SK-N-MC (cell line): ENCODE data around the gene TSHZ3.

Experiments
- DNase-seq: peaks from one replicate; pipeline ENCODE4 v3.0.0-alpha.2; 2011; ENCODE audit warnings: low read depth, low spot score
- H3K27ac ChIP-seq: fragments of 200-600 bp; sonication (generic); 2 replicates; pipeline ENCODE4 v1.5.1; 2016; ENCODE audit warnings: mixed run types
- H3K36me3 ChIP-seq: fragments of 200-600 bp; sonication (generic); 2 replicates; pipeline ENCODE4 v1.6.1; 2017; ENCODE audit warnings: antibody characterized with exemption, low read length, mixed read lengths; ENCODE audit not compliant: insufficient read depth
- H3K4me3 ChIP-seq: fragments of 200-600 bp; sonication (generic); 2 replicates; pipeline ENCODE4 v1.5.1; 2016
- H3K9ac ChIP-seq: fragments of 200-600 bp; sonication (generic); 2 replicates; pipeline ENCODE4 v1.8.0; 2017; ENCODE audit warnings: mixed run types, mixed read lengths; ENCODE audit not compliant: insufficient read length
- H3K9me3 ChIP-seq: fragments of 200-600 bp; sonication (generic); 2 replicates; pipeline ENCODE4 v1.6.1; 2017; ENCODE audit warnings: low read depth, mild to moderate bottlenecking, antibody characterized with exemption, low read length, moderate library complexity, mixed read lengths
- EZH2 ChIP-seq: fragments of 200-600 bp; sonication (generic); IDR thresholded peaks from one replicate; pipeline ENCODE4 v1.6.1; 2017; ENCODE audit warnings: antibody characterized with exemption
- FOXP2 ChIP-seq: optimal IDR thresholded peaks from 2 replicates; pipeline ENCODE3; 2011; ENCODE audit warnings: mild to moderate bottlenecking, moderate library complexity; ENCODE audit not compliant: insufficient read depth; ENCODE audit errors: extremely low read length, control extremely low read depth
- POLR2AphosphoS5 ChIP-seq: IDR thresholded peaks from 2 replicates; pipeline ENCODE4 v1.6.1; 2012; ENCODE audit warnings: mild to moderate bottlenecking, low read depth, low read length, borderline replicate concordance

Gene TSHZ3

GRCh38 chr19:31335716-31336115, 13.5 kb downstream of the TSHZ3 start:
- Histone ChIP-seq H3K9me3 (no peaks in the 10 kb centered on the region), H3K4me3 (no peak overlapping the region), H3K36me3 (peaks cover 77% of the 10 kb centered on the region), H3K27ac (peak overlapping the region; percentile 82), H3K9ac (no peak overlapping the region)
- no peak for DNase-seq
- TF ChIP-seq POLR2AphosphoS5 (no peak), FOXP2 (no peak), EZH2 (no peak)

- peaks cover 82% of the 10 kb centered on the region for H3K36me3 ChIP-seq
- no peak overlapping the region for H3K9ac ChIP-seq
- no peak for DNase-seq
- H3K4me3 ChIP-seq = no peak overlapping the region
- peak overlapping the region; percentile 82 for H3K27ac ChIP-seq
- TF ChIP-seq POLR2AphosphoS5 (no peak), EZH2 (no peak), FOXP2 (no peak)
- H3K9me3 ChIP-seq = no peaks in the 10 kb centered on the region
These were observed 14.2 kb downstream of the TSHZ3 start for GRCh38 chr19:31334849-31335624.

GRCh38 chr19:31334101-31334848, 15.0 kb downstream of the TSHZ3 start:
- Histone ChIP-seq H3K36me3 (peaks cover 79% of the 10 kb centered on the region), H3K9me3 (no peaks in the 10 kb centered on the region), H3K27ac (peak overlapping the region; percentile 82), H3K4me3 (no peak overlapping the region), H3K9ac (no peak overlapping the region)
- no peak for DNase-seq
- TF ChIP-seq EZH2 (no peak), POLR2AphosphoS5 (no peak), FOXP2 (no peak)

GRCh38 chr19:31332096-31332495, 17.1 kb downstream of the TSHZ3 start:
- Histone ChIP-seq H3K4me3 (peak overlapping the region; percentile 28; the same call in 1 of the 2 replicates), H3K9ac (no peak overlapping the region), H3K36me3 (peaks cover 71% of the 10 kb centered on the region), H3K27ac (peak overlapping the region; percentile 69), H3K9me3 (no peaks in the 10 kb centered on the region)
- no peak for DNase-seq
- no peak for TF ChIP-seq EZH2
- no peak for TF ChIP-seq FOXP2
- TF ChIP-seq POLR2AphosphoS5 = no peak

- H3K4me3 ChIP-seq = no peak overlapping the region
- peak overlapping the region; percentile 69 for H3K27ac ChIP-seq
- H3K9ac ChIP-seq = no peak overlapping the region
- DNase-seq = no peak
- H3K9me3 ChIP-seq = no peaks in the 10 kb centered on the region
- peaks cover 69% of the 10 kb centered on the region for H3K36me3 ChIP-seq
- TF ChIP-seq EZH2 (no peak), POLR2AphosphoS5 (no peak), FOXP2 (no peak)
These were observed 17.7 kb downstream of the TSHZ3 start for GRCh38 chr19:31331536-31331935.

GRCh38 chr19:31330761-31331160, 18.5 kb downstream of the TSHZ3 start:
- H3K27ac ChIP-seq = peak overlapping the region; percentile 69
- H3K9ac ChIP-seq = no peak overlapping the region

GRCh38 chr19:31330237-31330636, 19.0 kb downstream of the TSHZ3 start:
- Histone ChIP-seq H3K36me3 (peaks cover 68% of the 10 kb centered on the region), H3K4me3 (no peak overlapping the region), H3K27ac (peak overlapping the region; percentile 70), H3K9ac (no peak overlapping the region), H3K9me3 (no peaks in the 10 kb centered on the region)
- no peak for TF ChIP-seq FOXP2
- no peak for DNase-seq

More at GRCh38 chr19:31330761-31331160, 18.5 kb downstream of the TSHZ3 start:
- Histone ChIP-seq H3K9me3 (no peaks in the 10 kb centered on the region), H3K36me3 (peaks cover 68% of the 10 kb centered on the region), H3K4me3 (no peak overlapping the region)
- TF ChIP-seq POLR2AphosphoS5 = 0 out of 2 replicates have a peak, but pooled peaks have one; percentile 16
- TF ChIP-seq EZH2 = no peak
- DNase-seq = no peak

GRCh38 chr19:31329819-31330218, 19.4 kb downstream of the TSHZ3 start:
- no peaks in the 10 kb centered on the region for H3K9me3 ChIP-seq
- H3K27ac ChIP-seq = peak overlapping the region; percentile 70
- no peak overlapping the region for H3K4me3 ChIP-seq
- DNase-seq = no peak
- TF ChIP-seq EZH2 (no peak), POLR2AphosphoS5 (0 out of 2 replicates have a peak, but pooled peaks have one; percentile 3)
- H3K36me3 ChIP-seq = peaks cover 69% of the 10 kb centered on the region
- H3K9ac ChIP-seq = no peak overlapping the region

- DNase-seq = no peak
- no peak overlapping the region for H3K9ac ChIP-seq
- H3K4me3 ChIP-seq = no peak overlapping the region
- peak overlapping the region; percentile 60 for H3K27ac ChIP-seq
- H3K36me3 ChIP-seq = peaks cover 78% of the 10 kb centered on the region
- TF ChIP-seq POLR2AphosphoS5 (no peak), EZH2 (no peak)
- H3K9me3 ChIP-seq = no peaks in the 10 kb centered on the region
These were observed 21.0 kb downstream of the TSHZ3 start for GRCh38 chr19:31328238-31328637.
